HepG2 (cell line): ENCODE data around the gene ZNF383. TPM values are rescaled to one million over a fixed set of nuclear protein-coding genes. Genes with fewer than 3 reads are reported as not detected.
A peak's percentile ranks its signal among the peaks of the same experiment; 100 is the strongest.

Experiments used
- BRF2 ChIP-seq: sonication (generic); formaldehyde crosslinking; IDR thresholded peaks from 2 replicates; pipeline ENCODE4 v1.8.1; 2022; ENCODE audit warnings: mild to moderate bottlenecking, missing genetic modification reagents
- CBX1 ChIP-seq: IDR thresholded peaks from one replicate; pipeline ENCODE4 v1.6.1; 2016; ENCODE audit warnings: antibody characterized with exemption, low read depth
- EED ChIP-seq: sonication (generic); formaldehyde crosslinking; IDR thresholded peaks from 2 replicates; pipeline ENCODE4 v1.5.0; 2020; ENCODE audit warnings: mild to moderate bottlenecking, missing genetic modification reagents
- FOXJ3 ChIP-seq: sonication (generic); formaldehyde crosslinking; IDR thresholded peaks from 2 replicates; pipeline ENCODE4 v1.4.0; 2020; ENCODE audit warnings: missing genetic modification reagents, mild to moderate bottlenecking, borderline replicate concordance
- MIXL1 ChIP-seq: IDR thresholded peaks from 2 replicates; pipeline ENCODE4 v1.6.1; 2016
- MXD1 ChIP-seq: sonication (generic); formaldehyde crosslinking; IDR thresholded peaks from 2 replicates; pipeline ENCODE4 v1.4.0; 2020; ENCODE audit warnings: mild to moderate bottlenecking, missing genetic modification reagents
- MYPOP ChIP-seq: sonication (generic); formaldehyde crosslinking; IDR thresholded peaks from 2 replicates; pipeline ENCODE4 v1.8.1; 2023; ENCODE audit warnings: mild to moderate bottlenecking, moderate library complexity, missing genetic modification reagents
- NFE2L2 ChIP-seq: fragments of 150-350 bp; IDR thresholded peaks from 2 replicates; pipeline ENCODE4 v1.6.1; 2014; ENCODE audit warnings: low read length
- PHF5A ChIP-seq: IDR thresholded peaks from one replicate; pipeline ENCODE4 v1.6.1; 2018; ENCODE audit warnings: low read depth, missing genetic modification reagents; ENCODE audit not compliant: unreplicated experiment
- SIN3B ChIP-seq: fragments of 150-350 bp; IDR thresholded peaks from 2 replicates; pipeline ENCODE4 v1.6.1; 2014; ENCODE audit warnings: low read length
- SOX13 ChIP-seq, 3 experiments: fragments of 450-650 bp in 1 of 3; sonication (generic) in 1 of 3; formaldehyde crosslinking in 1 of 3; IDR thresholded peaks in 2 of 3; conservative IDR thresholded peaks in 1 of 3; 2 replicates each; pipeline versions ENCODE4 v1.5.0 to v1.6.1; 2016 to 2020; ENCODE audit warnings: antibody characterized with exemption in 1 of 3, mild to moderate bottlenecking in 1 of 3, missing compliant biosample characterization in 1 of 3, missing genetic modification reagents in 1 of 3, moderate library complexity in 1 of 3
- SRSF4 ChIP-seq: fragments of 200-400 bp; formaldehyde crosslinking; IDR thresholded peaks from one replicate; pipeline ENCODE4 v1.6.1; 2018; ENCODE audit warnings: mild to moderate bottlenecking, low read depth, low read length, moderate library complexity; ENCODE audit not compliant: poor library complexity, severe bottlenecking
- XRCC5 ChIP-seq: fragments of 200-400 bp; formaldehyde crosslinking; optimal IDR thresholded peaks from 2 replicates; pipeline ENCODE3; 2017; ENCODE audit warnings: mild to moderate bottlenecking, low read length
- ZNF354B ChIP-seq: sonication (generic); formaldehyde crosslinking; IDR thresholded peaks from 2 replicates; pipeline ENCODE4 v1.8.0; 2022; ENCODE audit warnings: mild to moderate bottlenecking, missing genetic modification reagents
- ZNF547 ChIP-seq: sonication (generic); formaldehyde crosslinking; IDR thresholded peaks from 2 replicates; pipeline ENCODE4 v1.5.1; 2020; ENCODE audit warnings: mild to moderate bottlenecking, missing genetic modification reagents
- ZNF7 ChIP-seq: IDR thresholded peaks from 2 replicates; pipeline ENCODE4 v1.6.1; 2016; ENCODE audit warnings: missing biosample characterization, missing genetic modification reagents
- ZNF780A ChIP-seq: sonication (generic); formaldehyde crosslinking; IDR thresholded peaks from 2 replicates; pipeline ENCODE4 v1.8.0; 2022; ENCODE audit warnings: mild to moderate bottlenecking, missing genetic modification reagents, moderate library complexity
- ZSCAN29 ChIP-seq: sonication (generic); formaldehyde crosslinking; conservative IDR thresholded peaks from 2 replicates; pipeline ENCODE4 v1.4.0; 2020; ENCODE audit warnings: mild to moderate bottlenecking, missing genetic modification reagents
- polyA plus RNA-seq, 8 experiments: library from polyadenylated mRNA; depleted of rRNA in 3 of 8; stranded (reverse) in 7 of 8; unstranded in 1 of 8; fragments of >200 nt; fragmentation: Illumina TruSeq in 4 of 8; extraction: Trizol in 4 of 8; gene quantifications; 2 replicates each; pipeline versions ENCODE4 v1.2.1 to v1.2.3, GENCODE V29; 2011 to 2016; ENCODE audit warnings: low read depth in 4 of 8, missing spikeins in 1 of 8, mixed read lengths in 1 of 8; ENCODE audit not compliant: insufficient read depth in 1 of 8
- total RNA-seq, 5 experiments: library from RNA; depleted of rRNA; stranded (reverse); fragments of >200 nt; fragmentation: Illumina TruSeq; extraction: Trizol; gene quantifications; 2 replicates each; pipeline ENCODE4 v1.2.3, GENCODE V29; 2016; ENCODE audit warnings: low read depth in 1 of 5
- TF ChIP-seq, protein P1 (sequence below): sonication (generic); formaldehyde crosslinking; IDR thresholded peaks from 2 replicates; pipeline ENCODE4 v1.5.0; 2020; ENCODE audit warnings: missing genetic modification reagents, mild to moderate bottlenecking, borderline replicate concordance
- TF ChIP-seq, protein P2 (sequence below): sonication (generic); formaldehyde crosslinking; conservative IDR thresholded peaks from 2 replicates; pipeline ENCODE4 v1.4.0; 2020; ENCODE audit warnings: mild to moderate bottlenecking, missing genetic modification reagents, moderate library complexity

Gene ZNF383
- total and polyA plus RNA-seq, 2 of the 13 experiments (the other 11 are each of a cell fraction or from before 2014, with no cell fraction given), result 2.6 to 4.1 TPM

DNA sequence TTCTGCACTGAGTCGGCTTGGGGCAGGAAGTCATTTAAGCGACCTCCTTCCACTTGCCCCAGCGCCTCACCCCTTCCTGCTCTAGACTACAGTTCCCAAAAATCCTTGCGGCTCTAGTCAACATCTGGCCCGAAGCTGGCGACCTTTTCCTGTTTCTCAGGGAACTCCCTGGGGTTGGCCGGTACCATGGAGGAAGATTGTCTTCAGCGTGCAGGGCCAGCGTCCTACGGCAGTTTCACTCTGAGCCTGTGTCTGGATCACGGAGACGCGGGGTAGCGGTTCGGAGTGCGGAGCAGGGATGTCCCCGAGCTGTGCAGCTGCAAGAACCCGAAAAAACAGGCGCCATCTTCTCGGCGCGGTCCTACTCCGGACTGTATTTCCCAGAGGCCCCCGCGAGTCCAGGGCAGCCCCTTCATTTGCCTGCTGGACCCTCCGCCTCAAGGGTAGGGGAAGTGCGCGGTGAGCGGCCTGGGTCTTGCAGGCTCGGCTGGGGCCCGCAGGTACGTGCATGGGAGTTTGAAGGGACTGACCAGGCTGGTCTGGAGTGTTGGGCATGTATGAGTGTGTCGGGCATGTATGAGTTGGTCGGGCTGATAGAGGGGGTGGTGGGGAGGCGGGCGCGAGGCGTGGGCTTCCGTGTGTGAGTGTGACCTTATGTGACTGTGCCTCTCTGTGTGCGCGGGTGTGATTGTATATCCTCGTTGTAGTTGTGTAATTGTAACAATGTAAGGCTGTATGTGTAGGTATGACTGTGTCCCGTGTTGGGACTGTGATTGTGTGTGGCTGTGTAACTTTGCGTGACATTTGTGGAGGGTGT lies at the start of gene ZNF383 (continued):
- TF ChIP-seq BRF2, result peak; percentile 60; the same call in 1 of the 2 replicates
- no peak for TF ChIP-seq SOX13 (IDR thresholded peaks at IDR 0.05)
- peak in 1 of 2 experiments; percentile 26; a peak in 1 of 4 replicates for TF ChIP-seq SOX13 (CRISPR knock-in tag; conservative IDR thresholded peaks at IDR 0.05 in 1 of 2, IDR thresholded peaks at IDR 0.05 in 1 of 2)
- TF ChIP-seq, protein P1, sequence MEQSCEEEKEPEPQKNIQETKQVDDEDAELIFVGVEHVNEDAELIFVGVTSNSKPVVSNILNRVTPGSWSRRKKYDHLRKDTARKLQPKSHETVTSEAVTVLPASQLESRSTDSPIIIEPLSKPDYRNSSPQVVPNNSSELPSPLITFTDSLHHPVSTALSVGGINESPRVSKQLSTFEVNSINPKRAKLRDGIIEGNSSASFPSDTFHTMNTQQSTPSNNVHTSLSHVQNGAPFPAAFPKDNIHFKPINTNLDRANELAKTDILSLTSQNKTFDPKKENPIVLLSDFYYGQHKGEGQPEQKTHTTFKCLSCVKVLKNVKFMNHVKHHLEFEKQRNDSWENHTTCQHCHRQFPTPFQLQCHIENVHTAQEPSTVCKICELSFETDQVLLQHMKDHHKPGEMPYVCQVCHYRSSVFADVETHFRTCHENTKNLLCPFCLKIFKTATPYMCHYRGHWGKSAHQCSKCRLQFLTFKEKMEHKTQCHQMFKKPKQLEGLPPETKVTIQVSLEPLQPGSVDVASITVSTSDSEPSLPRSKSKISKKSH, result peak; percentile 71; the same call in 1 of the 2 replicates
- TF ChIP-seq PHF5A (CRISPR knock-in tag), result no peak
- no peak; the same call in 1 of the 2 replicates for TF ChIP-seq EED (CRISPR knock-in tag)
- TF ChIP-seq XRCC5, result peak; percentile 85
- TF ChIP-seq NFE2L2, result no peak
- peak; percentile 76; the same call in 1 of the 2 replicates for TF ChIP-seq MYPOP (CRISPR knock-in tag)
- peak; percentile 36; the same call in 1 of the 2 replicates for TF ChIP-seq FOXJ3 (CRISPR knock-in tag)
- TF ChIP-seq ZSCAN29 (CRISPR knock-in tag), result peak; percentile 29; the same call in 1 of the 2 replicates
- TF ChIP-seq, protein P2, sequence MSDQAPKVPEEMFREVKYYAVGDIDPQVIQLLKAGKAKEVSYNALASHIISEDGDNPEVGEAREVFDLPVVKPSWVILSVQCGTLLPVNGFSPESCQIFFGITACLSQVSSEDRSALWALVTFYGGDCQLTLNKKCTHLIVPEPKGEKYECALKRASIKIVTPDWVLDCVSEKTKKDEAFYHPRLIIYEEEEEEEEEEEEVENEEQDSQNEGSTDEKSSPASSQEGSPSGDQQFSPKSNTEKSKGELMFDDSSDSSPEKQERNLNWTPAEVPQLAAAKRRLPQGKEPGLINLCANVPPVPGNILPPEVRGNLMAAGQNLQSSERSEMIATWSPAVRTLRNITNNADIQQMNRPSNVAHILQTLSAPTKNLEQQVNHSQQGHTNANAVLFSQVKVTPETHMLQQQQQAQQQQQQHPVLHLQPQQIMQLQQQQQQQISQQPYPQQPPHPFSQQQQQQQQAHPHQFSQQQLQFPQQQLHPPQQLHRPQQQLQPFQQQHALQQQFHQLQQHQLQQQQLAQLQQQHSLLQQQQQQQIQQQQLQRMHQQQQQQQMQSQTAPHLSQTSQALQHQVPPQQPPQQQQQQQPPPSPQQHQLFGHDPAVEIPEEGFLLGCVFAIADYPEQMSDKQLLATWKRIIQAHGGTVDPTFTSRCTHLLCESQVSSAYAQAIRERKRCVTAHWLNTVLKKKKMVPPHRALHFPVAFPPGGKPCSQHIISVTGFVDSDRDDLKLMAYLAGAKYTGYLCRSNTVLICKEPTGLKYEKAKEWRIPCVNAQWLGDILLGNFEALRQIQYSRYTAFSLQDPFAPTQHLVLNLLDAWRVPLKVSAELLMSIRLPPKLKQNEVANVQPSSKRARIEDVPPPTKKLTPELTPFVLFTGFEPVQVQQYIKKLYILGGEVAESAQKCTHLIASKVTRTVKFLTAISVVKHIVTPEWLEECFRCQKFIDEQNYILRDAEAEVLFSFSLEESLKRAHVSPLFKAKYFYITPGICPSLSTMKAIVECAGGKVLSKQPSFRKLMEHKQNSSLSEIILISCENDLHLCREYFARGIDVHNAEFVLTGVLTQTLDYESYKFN (CRISPR knock-in tag), result 0 out of 2 replicates have a peak, but pooled peaks have one; percentile 35
- TF ChIP-seq SIN3B, result peak; percentile 93
- no peak for TF ChIP-seq CBX1
- TF ChIP-seq MXD1 (CRISPR knock-in tag), result 0 out of 2 replicates have a peak, but pooled peaks have one; percentile 19
- TF ChIP-seq SRSF4, result no peak
- no peak for TF ChIP-seq ZNF780A
- no peak; the same call in 1 of the 2 replicates for TF ChIP-seq ZNF7
- no peak for TF ChIP-seq ZNF354B
- TF ChIP-seq ZNF547, result peak; percentile 28; the same call in 1 of the 2 replicates
- peak; percentile 66 for TF ChIP-seq MIXL1 (CRISPR knock-in tag)
